ENCODE measurements around the gene URM1.

URM1 gene

GRCh38 chr9:128340691-128341434, 30.3 kb upstream of the URM1 start:
- peak overlapping the region; percentile 85 for H3K4me3 ChIP-seq (ENCODE audit: low read length)
- TF ChIP-seq CTCF (IDR thresholded peaks at IDR 0.05; ENCODE audit: insufficient read depth, low read depth, low read length, missing control alignments), result no peak
- no peak for DNase-seq (ENCODE audit: low read depth)

- peak; percentile 87 for TF ChIP-seq CTCF (IDR thresholded peaks at IDR 0.05; ENCODE audit: insufficient read depth, low read depth, low read length, missing control alignments)
- DNase-seq (ENCODE audit: low read depth), result peak; percentile 87
- H3K4me3 ChIP-seq (ENCODE audit: low read length), result peak overlapping the region; percentile 85
Measured at GRCh38 chr9:128341435-128341849, 29.7 kb upstream of the URM1 start.

DNA sequence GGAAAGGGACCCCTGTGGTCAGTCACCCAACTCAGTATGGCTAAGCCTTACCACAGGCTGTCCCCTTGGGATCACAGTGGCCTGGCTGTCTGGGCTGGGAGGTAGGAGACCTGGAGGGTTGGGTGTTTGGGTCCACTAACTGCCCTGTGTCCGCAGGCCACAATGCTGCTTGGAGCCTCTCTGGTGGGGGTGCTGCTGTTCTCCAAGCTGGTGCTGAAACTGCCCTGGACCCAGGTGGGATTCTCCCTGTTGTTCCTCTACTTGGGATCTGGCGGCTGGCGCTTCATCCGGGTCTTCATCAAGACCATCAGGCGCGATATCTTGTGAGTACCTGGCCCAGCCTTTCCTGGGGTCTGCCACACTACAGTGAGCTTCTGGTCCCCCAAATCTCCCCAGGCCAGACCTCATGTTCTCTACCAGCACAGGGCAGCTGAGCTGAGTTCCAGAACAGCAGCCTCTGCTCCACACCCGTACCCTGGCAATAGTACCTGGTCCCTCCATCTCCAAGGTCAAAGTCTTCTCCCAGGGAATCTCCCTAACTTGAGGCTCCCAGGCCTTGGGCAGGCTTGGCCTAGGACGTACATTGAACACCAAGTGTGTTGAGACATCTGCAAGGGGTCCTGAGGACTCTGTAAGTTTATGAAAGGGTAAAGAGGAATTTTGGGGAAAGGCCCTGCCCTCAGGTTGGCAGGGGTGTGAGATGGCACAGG, 28.0 kb upstream of the URM1 start:
- DNase-seq (ENCODE audit: low read depth), result no peak
- no peak overlapping the region for H3K4me3 ChIP-seq (ENCODE audit: low read length)
- TF ChIP-seq CTCF (IDR thresholded peaks at IDR 0.05; ENCODE audit: insufficient read depth, low read depth, low read length, missing control alignments), result no peak

DNA sequence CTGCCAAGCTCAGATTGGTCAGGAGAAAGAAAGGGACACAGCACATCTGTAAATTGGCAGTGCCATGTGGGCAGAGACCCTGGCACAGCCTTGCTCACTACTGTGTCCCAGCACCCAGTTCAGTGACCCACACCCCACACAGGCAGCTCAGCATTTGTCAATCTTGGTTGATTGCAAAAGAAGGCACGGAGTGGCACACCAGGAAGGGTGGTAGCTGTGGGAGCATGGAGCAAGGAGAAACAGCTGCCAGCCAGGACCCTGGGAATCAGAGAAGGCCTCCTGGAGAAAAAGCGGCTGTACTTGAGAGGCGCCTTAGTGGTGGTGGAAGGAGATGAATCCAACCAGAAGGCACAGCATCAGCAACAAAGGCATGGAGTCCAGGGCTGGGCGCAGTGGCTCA, 27.3 kb upstream of the URM1 start:
- TF ChIP-seq CTCF (IDR thresholded peaks at IDR 0.05; ENCODE audit: insufficient read depth, low read depth, low read length, missing control alignments), result no peak
- no peak for DNase-seq (ENCODE audit: low read depth)
- H3K4me3 ChIP-seq (ENCODE audit: low read length), result no peak overlapping the region

- TF ChIP-seq CTCF (IDR thresholded peaks at IDR 0.05; ENCODE audit: insufficient read depth, low read depth, low read length, missing control alignments), result no peak
- H3K4me3 ChIP-seq (ENCODE audit: low read length), result no peak overlapping the region
Measured at GRCh38 chr9:128344931-128345605, 26.1 kb upstream of the URM1 start.

DNA sequence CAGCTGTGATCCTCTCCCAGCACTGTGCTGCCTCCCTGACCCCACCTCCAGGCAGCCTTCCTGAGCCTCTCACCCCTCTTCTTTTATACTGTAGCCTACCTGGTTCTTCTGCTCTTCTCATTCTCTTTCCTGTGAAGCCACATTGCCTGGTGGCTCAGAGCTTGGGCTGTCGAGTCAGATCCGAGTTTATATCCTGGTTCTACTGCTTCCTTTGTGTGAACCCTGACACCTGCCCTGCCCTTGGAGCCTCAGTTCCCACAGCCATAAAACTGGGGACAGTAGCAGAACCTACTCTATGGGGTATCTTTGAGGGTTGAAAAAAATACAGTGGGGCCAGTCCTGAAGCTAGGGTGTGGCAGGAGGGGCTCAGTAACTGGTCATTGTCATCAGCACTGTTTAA, 22.0 kb upstream of the URM1 start:
- DNase-seq (ENCODE audit: low read depth), result no peak
- TF ChIP-seq CTCF (IDR thresholded peaks at IDR 0.05; ENCODE audit: insufficient read depth, low read depth, low read length, missing control alignments), result no peak
- no peak overlapping the region for H3K4me3 ChIP-seq (ENCODE audit: low read length)

More at GRCh38 chr9:128344931-128345605, 26.1 kb upstream of the URM1 start:
- DNase-seq (ENCODE audit: low read depth), result no peak

Measured in epithelial cell of esophagus (primary cell).